ENCODE results near the gene F5.
"Not testable (repeated sequence)": the region's sequence is repeated elsewhere in the genome, so short reads cannot be mapped to it uniquely, and the experiment has no call there.

The F5 gene

DNA sequence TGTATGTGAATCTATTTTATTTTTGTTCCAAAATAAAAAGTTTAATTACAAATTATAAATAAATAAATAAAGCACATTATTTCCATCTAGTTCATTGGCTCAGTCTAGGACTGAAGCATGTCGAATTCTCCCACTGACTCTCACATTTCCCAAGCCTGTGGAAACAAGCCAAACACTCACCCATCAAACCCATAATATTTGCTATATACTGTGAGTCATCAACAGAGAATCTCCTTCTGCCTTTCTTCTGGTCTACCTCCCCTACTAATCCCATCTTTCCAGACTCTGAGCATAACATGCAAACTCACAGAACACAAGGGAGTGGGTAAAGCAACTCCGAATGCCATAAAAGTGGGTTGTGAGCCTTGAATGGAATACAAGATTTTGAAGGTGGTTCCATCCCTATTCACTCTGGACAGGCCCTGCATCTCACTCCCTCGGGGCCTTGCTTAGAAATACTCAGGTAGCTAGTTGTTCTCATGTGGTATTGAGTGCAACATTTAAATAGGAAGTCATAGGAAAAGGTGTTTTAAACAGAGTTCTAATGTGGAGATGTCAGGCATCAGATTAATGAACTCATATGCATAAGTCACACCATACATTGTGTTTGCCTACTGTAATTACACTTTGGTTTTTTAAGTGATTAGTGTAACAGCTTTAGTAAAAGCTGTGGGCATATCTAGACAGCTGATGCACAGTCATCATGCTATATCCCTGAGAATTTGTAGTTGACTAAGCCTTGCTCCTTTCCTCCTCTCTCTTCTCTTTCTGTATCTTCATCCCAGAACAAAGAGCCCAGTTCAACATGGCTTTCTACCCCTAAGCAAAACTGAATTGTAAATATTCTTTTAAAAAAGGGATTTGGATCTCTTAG, 47.0 kb downstream of the F5 start:
- DNase-seq = no peak

DNA sequence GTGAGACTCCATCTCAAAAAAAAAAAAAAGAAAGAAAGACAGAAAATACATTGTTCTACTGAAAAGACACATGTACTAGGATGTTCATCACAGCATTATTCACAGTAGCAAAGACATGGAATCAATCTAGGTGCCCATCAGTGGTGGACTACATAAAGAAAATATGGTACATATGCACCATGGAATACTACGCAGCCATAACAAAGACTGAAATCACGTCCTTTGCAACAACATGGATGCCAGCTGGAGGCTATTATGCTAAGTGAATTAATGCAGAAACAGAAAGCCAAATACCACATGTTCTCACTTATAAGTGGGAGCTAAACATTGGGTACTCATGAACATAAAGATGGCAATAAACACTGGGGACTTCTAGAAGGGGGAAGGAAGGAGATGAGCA, 51.6 kb downstream of the F5 start:
- DNase-seq = no peak

DNA sequence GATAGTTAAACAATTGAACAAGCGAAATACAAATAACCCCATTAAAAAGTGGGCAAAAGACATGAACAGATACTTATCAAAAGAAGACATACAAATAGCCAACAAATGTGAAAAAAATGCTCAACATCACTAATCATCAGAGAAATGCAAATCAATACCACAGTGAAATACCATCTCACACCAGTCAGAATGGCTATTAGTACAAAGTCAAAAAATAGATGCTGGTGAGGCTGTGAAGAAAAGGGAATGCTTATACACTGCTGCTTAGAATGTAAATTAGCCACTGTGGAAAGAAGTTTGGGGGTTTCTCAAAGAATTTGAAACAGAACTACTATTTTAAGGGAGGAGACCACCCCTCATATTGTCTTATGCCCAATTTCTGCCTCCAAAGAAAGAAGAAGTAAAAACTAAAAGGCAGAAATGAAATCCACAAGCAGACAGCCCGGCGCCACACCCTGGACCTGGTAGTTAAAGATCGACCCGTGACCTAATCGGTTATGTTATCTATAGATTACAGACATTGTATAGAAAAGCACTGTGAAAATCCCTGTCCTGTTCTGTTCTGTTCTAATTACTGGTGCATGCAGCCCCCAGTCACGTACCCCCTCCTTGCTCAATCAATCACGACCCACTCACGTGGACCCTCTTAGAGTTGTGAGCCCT, 52.6 kb downstream of the F5 start:
- DNase-seq = not testable (repeated sequence)

DNA sequence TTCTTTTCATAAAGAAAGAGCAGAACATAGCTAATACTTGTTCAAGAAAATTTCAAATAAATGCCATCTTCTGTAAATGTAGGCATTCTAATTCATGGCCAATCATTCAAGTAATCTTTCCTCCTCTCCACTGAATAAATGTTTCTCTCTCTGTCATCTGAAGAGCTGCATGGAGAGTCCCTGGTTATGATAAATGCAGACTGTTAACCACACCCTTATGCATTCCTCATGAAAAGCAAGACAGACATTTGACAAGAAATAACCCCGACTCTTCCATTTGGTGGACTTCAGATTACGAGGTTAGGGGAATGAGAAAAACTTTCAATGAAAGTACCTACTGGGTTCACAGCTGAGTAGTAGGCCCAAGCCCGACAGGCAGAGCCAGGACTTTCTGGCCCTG, 55.8 kb downstream of the F5 start:
- DNase-seq = no peak

DNA sequence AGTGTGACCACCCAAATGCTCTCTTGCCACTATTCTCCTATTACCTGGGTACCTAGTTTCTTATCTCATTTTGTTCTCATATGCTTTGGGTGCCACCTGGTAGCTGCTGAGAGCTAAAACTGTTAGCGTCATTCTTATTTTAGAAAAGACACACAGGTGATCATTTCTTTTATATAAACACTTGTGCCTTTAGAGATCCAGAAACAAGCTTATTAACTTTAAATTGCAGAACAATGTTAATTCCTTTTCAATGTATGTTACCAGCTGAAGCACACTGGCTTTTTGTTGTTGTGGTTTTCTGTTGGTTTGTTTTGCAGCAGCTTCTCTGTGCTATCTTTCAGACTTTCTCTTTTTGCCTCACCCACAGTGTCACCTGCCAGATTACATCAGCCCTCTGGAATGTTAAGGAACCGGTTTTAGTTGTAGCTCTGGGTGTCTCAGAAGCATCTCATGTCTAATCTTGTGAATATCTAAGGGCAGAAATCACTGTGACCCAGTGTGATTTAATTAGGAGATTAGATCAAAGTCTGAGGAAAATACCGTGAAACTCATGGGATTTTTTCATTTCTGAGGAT, 57.1 kb downstream of the F5 start:
- peak; percentile 27 for DNase-seq

DNA sequence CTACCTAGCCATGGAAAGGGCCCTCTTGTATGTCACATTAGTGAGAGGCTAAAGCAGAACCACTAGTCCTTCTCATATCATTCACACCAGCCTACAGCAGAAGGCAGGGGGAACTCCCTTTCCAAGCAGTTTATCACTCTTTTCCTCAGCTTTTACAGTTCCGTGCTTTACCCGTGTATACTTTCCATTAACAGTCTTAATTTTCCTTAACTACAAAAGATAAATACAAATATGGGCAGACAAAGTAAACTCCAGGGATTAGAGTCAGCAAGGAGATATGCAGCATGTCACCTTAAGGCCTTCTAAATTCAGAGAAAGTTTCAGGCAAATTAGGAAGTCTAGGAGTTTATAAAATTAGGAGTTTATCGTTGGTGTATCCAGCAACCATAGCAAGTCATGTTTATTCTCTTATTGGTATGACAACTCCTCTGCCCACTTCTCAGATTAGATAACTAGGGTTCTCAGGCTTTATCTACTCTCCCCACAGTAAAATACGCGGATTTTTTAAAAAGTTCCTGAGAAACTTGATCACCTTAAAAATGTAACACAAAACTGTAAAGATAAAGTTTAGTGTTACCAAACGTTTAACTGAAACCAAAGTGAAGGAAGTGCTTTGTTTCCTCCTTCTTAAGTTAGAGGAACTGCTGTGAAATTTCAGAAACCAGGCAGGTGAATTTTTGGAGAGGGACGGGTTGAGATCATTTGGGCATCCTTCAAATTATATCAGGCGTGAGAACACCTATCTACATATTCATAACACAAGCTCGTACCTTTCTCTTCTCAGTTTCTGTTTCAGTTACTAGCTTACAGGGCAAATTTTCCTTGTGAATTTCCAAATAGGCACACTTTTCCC, 57.8 kb downstream of the F5 start:
- no peak for DNase-seq

DNA sequence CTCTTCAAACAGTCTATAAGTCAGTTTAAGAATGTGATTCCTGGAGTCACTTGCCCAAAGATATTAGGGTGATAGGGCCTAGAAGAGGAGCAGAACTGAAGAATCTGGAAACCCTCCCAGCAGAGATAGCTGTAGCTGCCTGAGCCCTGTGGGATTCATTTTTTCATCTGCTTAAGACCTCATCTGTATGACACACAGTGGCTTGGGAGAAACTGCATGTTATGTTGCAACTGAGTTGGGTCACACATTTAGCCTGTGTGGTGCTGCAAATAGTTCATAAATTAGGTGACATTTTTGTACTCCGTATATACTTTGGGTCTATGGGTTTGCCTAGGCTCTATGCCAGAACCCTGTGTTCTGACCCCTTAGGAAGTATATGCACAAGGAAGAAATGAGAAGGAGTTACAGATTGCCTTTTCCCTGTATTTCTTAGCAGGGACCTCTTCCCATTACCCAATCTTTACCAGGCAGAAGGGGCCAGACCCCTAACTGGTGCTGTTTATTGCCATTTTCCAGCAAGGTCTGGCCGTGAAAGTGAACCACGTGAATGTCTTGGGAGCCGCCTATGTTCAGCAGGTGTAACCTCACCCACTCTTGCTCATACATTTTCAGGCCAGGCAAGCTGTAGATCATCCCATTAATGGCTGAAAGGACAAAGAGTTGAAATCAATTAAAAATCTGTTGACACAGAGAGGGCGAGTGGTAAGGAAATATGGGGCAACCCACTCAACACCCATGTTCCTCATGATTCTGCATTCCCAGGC, 58.6 kb downstream of the F5 start:
- DNase-seq = no peak

DNA sequence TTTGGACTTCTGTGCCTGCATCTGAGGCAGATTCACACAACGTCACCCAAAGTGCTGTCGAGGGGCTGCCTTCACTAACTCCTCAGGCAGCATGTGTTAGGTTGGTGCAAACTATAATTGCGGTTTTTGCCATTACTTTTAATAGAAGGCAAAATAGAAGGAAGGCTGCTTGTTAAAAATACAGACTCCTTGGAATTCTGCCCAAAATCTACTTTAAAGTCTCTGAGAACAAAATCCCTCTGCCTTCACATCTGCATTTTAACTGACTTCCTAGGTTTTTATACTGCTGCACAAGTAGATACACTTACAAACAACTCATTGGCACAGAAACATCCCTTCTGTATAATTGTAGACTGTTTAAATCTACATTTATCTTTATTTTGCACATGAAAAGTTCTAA, 59.3 kb downstream of the F5 start:
- DNase-seq = no peak

DNA sequence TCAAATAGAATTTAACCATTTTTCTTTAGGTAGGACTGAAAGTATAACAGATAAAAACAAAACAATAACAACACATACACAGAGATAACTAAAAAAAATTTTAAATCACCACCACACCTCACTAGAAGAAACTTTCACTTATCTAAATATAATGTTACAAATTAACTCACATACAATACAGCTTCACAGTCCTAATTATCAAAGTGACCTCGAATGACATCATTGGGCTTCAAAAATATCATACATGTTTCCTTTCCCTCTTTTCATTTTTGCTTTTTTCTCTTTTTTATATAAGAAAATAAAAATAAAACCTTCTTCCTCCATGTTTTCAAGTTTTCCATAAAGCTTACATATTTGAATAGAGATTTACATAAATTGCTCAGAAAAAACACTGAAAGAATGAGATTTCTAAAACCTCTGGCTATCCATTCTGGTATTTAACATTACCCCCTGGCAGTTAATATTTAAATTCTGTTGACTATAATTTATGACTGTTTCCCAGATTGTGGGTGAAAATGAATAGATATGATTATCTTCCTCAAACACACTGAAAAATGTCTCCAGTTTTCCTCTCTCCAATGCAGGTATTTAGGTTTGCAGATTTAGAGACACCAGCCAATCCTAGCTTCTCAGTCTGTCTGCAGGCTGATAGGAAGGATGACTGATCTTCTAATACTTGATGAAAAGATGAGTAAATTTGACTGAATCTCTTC, 60.0 kb downstream of the F5 start:
- DNase-seq = no peak

DNA sequence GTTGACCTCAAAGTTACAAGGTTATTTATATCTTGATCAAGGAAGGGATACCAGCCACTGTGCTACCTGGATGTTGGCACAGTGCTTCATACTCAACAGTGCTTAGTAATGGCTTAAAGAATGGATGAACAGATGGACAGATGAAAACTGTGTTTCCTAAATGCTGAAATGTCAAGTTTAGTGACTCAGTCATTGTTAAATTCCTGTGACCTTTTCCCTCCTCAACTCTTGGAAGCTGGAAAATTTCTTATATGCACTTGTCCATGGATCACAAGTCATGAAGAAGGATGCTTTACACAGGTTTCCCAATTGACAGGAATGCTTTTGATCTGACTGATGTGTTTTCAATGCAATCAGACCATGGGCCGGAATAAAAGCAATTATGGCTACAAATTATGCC, 60.9 kb downstream of the F5 start:
- DNase-seq = no peak

DNA sequence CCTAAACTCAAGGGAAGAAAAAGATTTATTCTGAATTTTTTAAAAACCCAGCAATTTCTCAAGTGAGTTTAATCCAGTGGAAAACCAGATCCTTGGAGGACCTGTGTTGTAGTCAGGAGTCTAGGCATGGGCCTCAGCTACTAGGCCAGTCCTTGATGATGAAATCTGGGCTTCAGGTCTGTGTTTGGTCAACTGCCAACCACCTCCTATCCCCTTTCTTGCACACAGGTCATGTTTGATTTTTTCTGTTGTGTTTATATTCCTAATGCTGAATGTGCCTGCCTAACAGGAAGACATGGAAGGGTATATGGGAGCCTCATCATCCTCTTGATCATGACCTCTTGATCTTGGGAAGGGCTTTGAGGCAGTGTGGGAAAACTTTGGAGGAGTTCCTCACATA, 62.4 kb downstream of the F5 start:
- DNase-seq = no peak

DNA sequence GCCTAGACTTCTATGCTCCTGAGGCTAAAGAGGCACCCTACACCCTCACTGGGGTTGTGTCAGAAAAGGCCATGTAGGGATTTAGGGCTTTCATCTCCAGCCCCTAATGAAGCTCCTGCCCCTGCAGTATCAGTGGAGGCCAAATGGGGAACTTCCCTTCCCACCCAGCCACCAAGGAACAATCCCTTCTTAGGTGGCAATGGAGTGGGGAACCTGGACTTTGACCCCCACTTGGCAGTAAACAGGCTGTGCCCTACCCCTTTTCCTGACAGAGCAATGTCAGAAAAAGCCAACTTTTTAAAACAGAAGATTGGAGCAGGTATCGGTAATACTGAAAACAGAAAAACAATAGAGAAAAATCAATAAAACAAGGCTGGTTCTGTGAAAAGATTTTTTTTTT, 65.1 kb downstream of the F5 start:
- no peak for DNase-seq

DNA sequence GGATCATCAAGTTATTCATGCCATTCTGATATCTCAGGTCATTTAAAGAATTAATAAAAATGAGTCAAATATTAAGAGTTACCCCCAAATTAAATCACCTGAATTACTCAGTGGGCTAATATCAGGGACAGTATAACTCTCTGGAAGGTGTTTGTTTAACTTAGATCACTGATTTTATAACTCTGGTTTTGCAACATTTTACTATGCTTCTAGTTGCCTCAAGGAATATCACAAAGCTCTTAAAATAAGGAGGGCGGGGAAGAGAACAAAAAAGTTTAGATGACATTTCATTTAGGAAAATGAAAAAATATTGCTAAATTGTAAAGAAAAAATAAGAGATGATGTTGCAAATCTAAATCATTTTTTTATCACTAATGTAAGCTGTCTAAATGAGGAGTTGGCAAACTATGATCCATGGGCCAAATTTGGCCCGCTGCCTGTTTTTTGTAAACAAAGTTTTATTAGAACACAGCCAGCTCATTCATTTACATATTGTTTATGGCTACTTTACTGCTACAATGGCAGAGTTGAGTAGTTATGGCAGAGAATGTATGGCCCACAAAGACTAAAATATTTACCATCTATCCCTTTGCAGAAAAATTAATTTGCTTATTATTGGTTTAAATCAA, 68.6 kb downstream of the F5 start:
- DNase-seq = no peak

DNA sequence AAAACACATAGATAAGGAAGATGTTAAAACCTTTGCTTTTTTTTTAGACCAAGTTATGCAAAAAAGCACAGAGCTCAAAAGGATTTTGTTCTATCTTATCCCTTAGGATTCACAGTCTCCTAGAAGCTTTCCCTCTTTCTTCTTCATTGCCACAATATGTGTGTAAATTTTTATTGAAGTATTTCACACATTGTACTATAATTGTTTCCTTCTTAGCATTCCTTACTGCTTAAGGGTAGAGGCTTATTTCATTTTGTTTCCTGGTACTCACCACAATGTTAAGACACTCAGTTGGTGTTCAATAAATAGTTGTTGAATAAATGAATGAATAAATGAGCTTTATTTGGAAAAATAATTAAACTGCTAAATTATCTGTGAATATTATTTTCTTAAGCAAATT, 70.6 kb downstream of the F5 start:
- no peak for DNase-seq

DNA sequence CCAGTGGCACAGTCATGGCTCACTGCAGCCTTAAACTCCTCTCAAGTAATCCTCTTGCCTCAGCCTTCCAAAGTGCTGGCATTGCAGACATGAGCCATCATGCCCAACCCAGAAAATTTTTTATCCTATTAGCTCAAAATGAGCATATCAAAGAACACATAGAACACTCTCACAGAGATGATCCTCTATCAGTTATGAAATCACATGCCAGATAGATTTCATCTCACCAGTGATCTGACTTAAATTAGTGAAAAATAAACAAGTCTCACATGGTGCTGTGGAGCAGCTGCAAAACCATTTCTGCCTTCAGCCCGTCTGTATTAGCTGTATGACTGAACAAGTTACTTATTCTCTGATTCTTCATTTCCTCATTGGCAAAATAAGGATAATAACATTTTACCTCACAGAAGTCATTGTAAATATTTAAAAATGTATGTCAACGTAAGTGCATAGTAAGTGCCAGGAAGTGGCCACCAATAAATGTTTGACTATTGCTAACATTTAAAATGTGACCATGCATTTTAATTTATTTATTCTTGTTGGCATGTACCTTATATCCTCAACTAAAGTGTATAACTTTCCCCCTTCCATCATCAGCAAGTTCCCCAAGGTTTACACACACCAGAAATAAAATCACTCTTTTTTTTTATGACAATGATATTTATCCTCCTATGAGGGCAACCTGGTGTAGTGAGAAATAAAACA, 71.6 kb downstream of the F5 start:
- no peak for DNase-seq

DNA sequence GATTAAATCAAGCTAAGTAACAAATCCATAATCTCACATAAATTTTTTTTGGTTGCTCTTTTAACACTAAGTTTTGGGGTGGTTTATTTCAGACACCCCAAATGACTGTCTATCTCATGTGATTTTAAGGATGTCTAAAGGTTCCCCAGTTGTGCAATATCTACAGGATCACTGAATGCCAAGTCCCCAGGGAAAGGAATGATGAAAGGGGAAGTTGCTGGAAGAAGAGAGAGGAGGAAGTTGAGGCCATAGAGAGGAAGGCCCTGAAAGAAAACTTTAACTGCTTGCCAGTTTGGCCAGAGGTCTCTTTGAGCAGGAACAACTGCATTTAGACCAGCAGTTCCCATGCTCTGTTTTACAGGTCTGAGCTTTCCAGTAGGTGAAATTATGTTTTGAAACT, 73.1 kb downstream of the F5 start:
- no peak for DNase-seq

DNA sequence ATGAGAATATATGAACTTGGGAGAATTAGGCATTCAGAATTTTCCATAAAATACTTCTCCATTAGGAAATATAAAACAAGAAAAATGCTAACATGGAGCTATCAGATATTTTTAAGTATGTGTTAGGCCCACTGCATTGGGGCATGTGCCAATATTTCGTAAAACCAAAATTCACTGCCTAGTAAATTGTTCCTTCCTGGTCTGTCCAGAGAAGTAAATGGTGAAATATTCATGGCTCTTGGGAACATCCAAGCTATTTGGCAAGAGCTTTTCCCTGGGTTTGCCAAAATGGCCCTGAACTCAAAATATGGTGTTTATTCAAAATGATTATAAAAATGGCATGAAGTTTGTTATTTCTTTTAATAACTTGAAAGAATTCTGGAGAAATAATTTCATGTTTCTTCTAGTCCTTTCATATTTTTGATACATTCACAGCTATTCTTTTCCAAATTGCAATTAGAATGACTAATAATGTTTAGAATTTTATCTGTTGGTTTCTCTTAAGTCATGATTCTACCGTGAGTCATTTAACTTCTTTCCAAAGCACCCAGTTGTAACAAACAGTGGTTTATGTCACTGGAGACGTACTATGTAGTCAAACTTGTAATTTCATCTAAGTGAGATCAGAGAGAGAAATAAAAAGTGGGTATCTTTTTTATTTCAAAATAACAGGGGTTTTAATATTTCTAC, 74.8 kb downstream of the F5 start:
- DNase-seq = peak; percentile 23

DNA sequence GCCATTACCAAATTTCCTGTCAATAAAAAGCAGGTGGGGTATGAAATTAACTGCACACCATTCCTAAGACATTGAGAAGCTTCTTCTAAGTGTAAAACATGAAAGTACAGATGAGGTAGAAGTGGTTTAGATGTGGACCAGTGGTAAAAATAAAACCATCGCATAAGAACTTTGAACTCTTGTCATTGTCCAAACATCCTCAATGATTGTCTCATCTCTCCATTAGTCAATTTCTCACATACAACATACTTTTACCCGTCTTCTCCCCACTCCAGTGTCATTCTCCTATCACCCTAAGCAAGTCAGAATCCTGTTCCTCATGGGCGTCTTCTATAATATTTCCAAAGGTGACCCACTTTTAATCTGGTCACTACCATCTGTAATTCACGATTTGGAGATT, 76.2 kb downstream of the F5 start:
- DNase-seq = no peak

DNA sequence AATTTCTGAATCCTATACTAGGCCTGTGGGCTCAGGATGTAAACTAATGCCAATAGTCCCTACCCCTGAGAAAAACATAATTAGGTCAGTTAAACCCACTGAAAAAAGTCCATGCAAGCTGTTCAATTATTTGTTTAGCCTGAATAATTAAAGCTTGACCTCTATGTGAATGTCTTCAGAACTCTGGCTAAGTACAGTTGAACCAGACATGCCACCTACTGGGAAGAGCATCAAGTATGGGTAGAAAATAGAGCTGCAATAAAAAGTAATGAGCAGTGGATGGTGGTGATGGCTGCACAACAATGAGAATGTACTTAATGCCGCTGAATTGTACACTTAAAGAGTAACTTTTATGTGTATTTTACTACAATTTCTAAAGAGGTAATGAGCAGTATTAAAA, 76.9 kb downstream of the F5 start:
- DNase-seq = no peak
